ENCODE results near the gene PNMA8A.
A peak's percentile ranks its signal among the peaks of the same experiment; 100 is the strongest.
"Not testable (repeated sequence)": the region's sequence is repeated elsewhere in the genome, so short reads cannot be mapped to it uniquely, and the experiment has no call there.

The PNMA8A gene

GRCh38 chr19:46442808-46443450, 28.4 kb downstream of the PNMA8A start:
- Histone ChIP-seq H3K9me3 (ENCODE audit: insufficient read depth, low read depth, low read length) (no peaks in the 10 kb centered on the region), H3K36me3 (ENCODE audit: insufficient read depth, low read length) (no peaks in the 10 kb centered on the region), H3K4me3 (ENCODE audit: low read length, poor library complexity, severe bottlenecking) (no peak overlapping the region), H2AFZ (ENCODE audit: low read length) (no peak overlapping the region), H4K20me1 (ENCODE audit: insufficient read depth, low read length, poor library complexity, severe bottlenecking) (no peaks in the 10 kb centered on the region), H3K27me3 (ENCODE audit: insufficient read depth, low read length, poor library complexity, severe bottlenecking) (no peaks in the 10 kb centered on the region), H3K4me1 (ENCODE audit: insufficient read depth, low read length, poor library complexity, severe bottlenecking) (no peaks in the 10 kb centered on the region), H3K9ac (ENCODE audit: low read depth, low read length, poor library complexity, severe bottlenecking) (no peak overlapping the region), H3K4me2 (ENCODE audit: low read depth, low read length, poor library complexity, severe bottlenecking) (no peak overlapping the region), H3F3A (ENCODE audit: low read depth) (no peaks in the 10 kb centered on the region), H3K9me2 (replicated peaks; ENCODE audit: low read depth, low read length) (no peaks in the 10 kb centered on the region), H3K79me2 (ENCODE audit: insufficient read depth, low read length) (no peaks in the 10 kb centered on the region)
- no peak for TF ChIP-seq EZH2phosphoT487 (IDR thresholded peaks at IDR 0.05; ENCODE audit: borderline replicate concordance)
- TF ChIP-seq, protein P1, sequence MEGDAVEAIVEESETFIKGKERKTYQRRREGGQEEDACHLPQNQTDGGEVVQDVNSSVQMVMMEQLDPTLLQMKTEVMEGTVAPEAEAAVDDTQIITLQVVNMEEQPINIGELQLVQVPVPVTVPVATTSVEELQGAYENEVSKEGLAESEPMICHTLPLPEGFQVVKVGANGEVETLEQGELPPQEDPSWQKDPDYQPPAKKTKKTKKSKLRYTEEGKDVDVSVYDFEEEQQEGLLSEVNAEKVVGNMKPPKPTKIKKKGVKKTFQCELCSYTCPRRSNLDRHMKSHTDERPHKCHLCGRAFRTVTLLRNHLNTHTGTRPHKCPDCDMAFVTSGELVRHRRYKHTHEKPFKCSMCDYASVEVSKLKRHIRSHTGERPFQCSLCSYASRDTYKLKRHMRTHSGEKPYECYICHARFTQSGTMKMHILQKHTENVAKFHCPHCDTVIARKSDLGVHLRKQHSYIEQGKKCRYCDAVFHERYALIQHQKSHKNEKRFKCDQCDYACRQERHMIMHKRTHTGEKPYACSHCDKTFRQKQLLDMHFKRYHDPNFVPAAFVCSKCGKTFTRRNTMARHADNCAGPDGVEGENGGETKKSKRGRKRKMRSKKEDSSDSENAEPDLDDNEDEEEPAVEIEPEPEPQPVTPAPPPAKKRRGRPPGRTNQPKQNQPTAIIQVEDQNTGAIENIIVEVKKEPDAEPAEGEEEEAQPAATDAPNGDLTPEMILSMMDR (conservative IDR thresholded peaks at IDR 0.05; ENCODE audit: low read length): no peak

GRCh38 chr19:46441866-46442265, 29.5 kb downstream of the PNMA8A start:
- Histone ChIP-seq H2AFZ (ENCODE audit: low read length) (peak overlapping the region; percentile 57; the same call in 1 of the 2 replicates), H3K79me2 (ENCODE audit: insufficient read depth, low read length) (no peaks in the 10 kb centered on the region), H3K27me3 (ENCODE audit: insufficient read depth, low read length, poor library complexity, severe bottlenecking) (no peaks in the 10 kb centered on the region), H3K9me3 (ENCODE audit: insufficient read depth, low read depth, low read length) (no peaks in the 10 kb centered on the region), H3K4me3 (ENCODE audit: low read length, poor library complexity, severe bottlenecking) (no peak overlapping the region), H3K4me2 (ENCODE audit: low read depth, low read length, poor library complexity, severe bottlenecking) (no peak overlapping the region), H3K9ac (ENCODE audit: low read depth, low read length, poor library complexity, severe bottlenecking) (no peak overlapping the region), H4K20me1 (ENCODE audit: insufficient read depth, low read length, poor library complexity, severe bottlenecking) (no peaks in the 10 kb centered on the region), H3K36me3 (ENCODE audit: insufficient read depth, low read length) (no peaks in the 10 kb centered on the region), H3K4me1 (ENCODE audit: insufficient read depth, low read length, poor library complexity, severe bottlenecking) (no peaks in the 10 kb centered on the region), H3F3A (ENCODE audit: low read depth) (no peaks in the 10 kb centered on the region), H3K9me2 (replicated peaks; ENCODE audit: low read depth, low read length) (no peaks in the 10 kb centered on the region)
- TF ChIP-seq, protein P1 (conservative IDR thresholded peaks at IDR 0.05; ENCODE audit: low read length): no peak

DNA sequence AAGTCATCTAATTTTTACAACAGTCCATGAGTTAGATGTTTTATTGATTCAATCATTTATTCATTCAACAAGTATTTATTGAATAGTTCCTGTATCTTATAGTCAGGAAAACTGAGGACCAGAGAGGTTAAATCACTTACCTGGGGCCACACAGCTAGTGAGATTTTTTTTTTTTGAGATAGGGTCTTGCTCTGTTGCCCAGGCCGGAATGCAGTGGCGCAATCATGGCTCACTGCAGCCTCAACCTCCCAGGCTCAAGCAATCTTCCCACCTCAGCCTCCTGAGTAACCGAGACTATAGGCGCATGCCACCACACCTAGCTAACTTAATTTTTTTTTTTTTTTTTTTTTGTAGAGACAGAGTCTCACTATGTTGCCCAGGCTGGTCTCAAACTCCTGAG, 35.7 kb downstream of the PNMA8A start:
- not testable (repeated sequence) for H4K20me1 ChIP-seq (ENCODE audit: insufficient read depth, low read length, poor library complexity, severe bottlenecking); H2AFZ ChIP-seq (ENCODE audit: low read length); H3K9me2 ChIP-seq (replicated peaks; ENCODE audit: low read depth, low read length); H3K79me2 ChIP-seq (ENCODE audit: insufficient read depth, low read length); H3K4me3 ChIP-seq (ENCODE audit: low read length, poor library complexity, severe bottlenecking); H3K9ac ChIP-seq (ENCODE audit: low read depth, low read length, poor library complexity, severe bottlenecking); H3K4me2 ChIP-seq (ENCODE audit: low read depth, low read length, poor library complexity, severe bottlenecking); H3K27me3 ChIP-seq (ENCODE audit: insufficient read depth, low read length, poor library complexity, severe bottlenecking); H3K36me3 ChIP-seq (ENCODE audit: insufficient read depth, low read length); H3K4me1 ChIP-seq (ENCODE audit: insufficient read depth, low read length, poor library complexity, severe bottlenecking); H3F3A ChIP-seq (ENCODE audit: low read depth); H3K9me3 ChIP-seq (ENCODE audit: insufficient read depth, low read depth, low read length)

GRCh38 chr19:46435009-46435408, 36.4 kb downstream of the PNMA8A start:
- Histone ChIP-seq H3K36me3 (ENCODE audit: insufficient read depth, low read length) (no peaks in the 10 kb centered on the region), H3F3A (ENCODE audit: low read depth) (no peaks in the 10 kb centered on the region), H3K9me2 (replicated peaks; ENCODE audit: low read depth, low read length) (no peaks in the 10 kb centered on the region), H3K4me2 (ENCODE audit: low read depth, low read length, poor library complexity, severe bottlenecking) (no peak overlapping the region), H3K4me1 (ENCODE audit: insufficient read depth, low read length, poor library complexity, severe bottlenecking) (no peaks in the 10 kb centered on the region), H3K27me3 (ENCODE audit: insufficient read depth, low read length, poor library complexity, severe bottlenecking) (no peaks in the 10 kb centered on the region), H3K4me3 (ENCODE audit: low read length, poor library complexity, severe bottlenecking) (no peak overlapping the region), H3K79me2 (ENCODE audit: insufficient read depth, low read length) (no peaks in the 10 kb centered on the region), H3K9ac (ENCODE audit: low read depth, low read length, poor library complexity, severe bottlenecking) (no peak overlapping the region), H4K20me1 (ENCODE audit: insufficient read depth, low read length, poor library complexity, severe bottlenecking) (no peaks in the 10 kb centered on the region), H3K9me3 (ENCODE audit: insufficient read depth, low read depth, low read length) (no peaks in the 10 kb centered on the region), H2AFZ (ENCODE audit: low read length) (no peak overlapping the region)
- TF ChIP-seq EZH2phosphoT487 (IDR thresholded peaks at IDR 0.05; ENCODE audit: borderline replicate concordance): no peak
- TF ChIP-seq, protein P1 (conservative IDR thresholded peaks at IDR 0.05; ENCODE audit: low read length): no peak

DNA sequence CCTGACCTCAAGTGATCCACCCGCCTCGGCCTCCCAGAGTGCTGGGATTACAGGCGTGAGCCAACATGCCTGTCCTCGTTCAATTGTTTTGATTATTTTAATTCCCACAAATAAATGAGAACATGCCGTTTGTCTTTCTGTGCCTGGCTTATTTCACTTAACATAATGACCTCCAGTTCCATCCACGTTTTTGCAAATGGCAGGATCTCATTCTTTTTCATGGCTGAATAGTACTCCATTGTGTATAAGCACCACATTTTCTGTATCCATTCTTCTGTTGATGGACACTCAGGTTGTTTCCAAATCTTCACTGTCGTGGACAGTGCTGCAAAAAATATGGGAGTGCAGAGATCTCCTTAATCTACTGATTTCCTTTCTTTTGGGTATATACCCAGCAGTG, 37.9 kb downstream of the PNMA8A start:
- H3F3A ChIP-seq (ENCODE audit: low read depth); H3K27me3 ChIP-seq (ENCODE audit: insufficient read depth, low read length, poor library complexity, severe bottlenecking); H3K4me2 ChIP-seq (ENCODE audit: low read depth, low read length, poor library complexity, severe bottlenecking); H3K4me1 ChIP-seq (ENCODE audit: insufficient read depth, low read length, poor library complexity, severe bottlenecking); H3K9ac ChIP-seq (ENCODE audit: low read depth, low read length, poor library complexity, severe bottlenecking); H2AFZ ChIP-seq (ENCODE audit: low read length); H3K4me3 ChIP-seq (ENCODE audit: low read length, poor library complexity, severe bottlenecking); H3K9me2 ChIP-seq (replicated peaks; ENCODE audit: low read depth, low read length); H4K20me1 ChIP-seq (ENCODE audit: insufficient read depth, low read length, poor library complexity, severe bottlenecking); H3K36me3 ChIP-seq (ENCODE audit: insufficient read depth, low read length); H3K79me2 ChIP-seq (ENCODE audit: insufficient read depth, low read length); H3K9me3 ChIP-seq (ENCODE audit: insufficient read depth, low read depth, low read length): not testable (repeated sequence)
